HG03280 (cell line): ENCODE measurements around the gene DQX1.

ENCODE experiments used
- ATAC-seq: cut with Tn5 transposase; IDR thresholded peaks from one replicate; pipeline ENCODE4 v1.9.1; 2021; ENCODE audit warnings: mild to moderate bottlenecking, moderate library complexity; ENCODE audit not compliant: unreplicated experiment

The DQX1 gene

DNA sequence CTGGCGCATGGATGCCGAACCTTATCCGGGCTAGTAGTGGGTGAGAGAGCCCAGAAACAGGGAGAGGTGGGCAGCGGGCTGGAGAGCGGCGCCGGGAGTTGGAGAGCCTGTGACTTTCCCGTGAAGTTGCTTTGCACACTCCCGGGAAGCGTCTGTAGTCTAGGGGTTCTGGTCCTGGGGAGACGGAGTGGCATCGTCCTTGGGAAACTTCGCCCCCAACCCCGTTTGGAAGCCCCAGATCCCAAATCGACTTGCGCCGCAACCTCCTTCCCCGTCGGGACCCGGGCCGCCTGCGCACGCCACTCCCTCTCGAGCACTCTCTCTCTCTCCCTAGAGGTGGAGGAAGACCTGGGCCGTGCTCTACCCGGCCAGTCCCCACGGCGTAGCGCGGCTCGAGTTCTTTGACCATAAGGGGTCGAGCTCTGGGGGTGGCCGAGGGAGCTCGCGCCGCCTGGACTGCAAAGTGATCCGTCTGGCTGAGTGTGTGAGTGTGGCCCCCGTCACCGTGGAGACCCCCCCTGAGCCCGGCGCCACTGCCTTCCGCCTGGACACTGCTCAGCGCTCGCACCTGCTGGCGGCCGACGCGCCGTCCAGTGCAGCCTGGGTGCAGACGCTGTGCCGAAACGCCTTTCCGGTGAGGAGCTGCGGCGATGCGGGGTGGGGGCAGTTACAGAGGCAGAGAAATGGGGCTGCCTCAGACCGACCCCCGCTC, 28.9 kb upstream of the DQX1 start:
- ATAC-seq: peak; percentile 43

GRCh38 chr2:74553892-74554819, 28.1 kb upstream of the DQX1 start, which contains the start of the genes DOK1 and LOXL3:
DOK1 (plus strand) TSS chr2:74554720; CDS start chr2:74554755, 35 bp downstream.
LOXL3 (minus strand) TSS chr2:74553942; CDS start chr2:74552634, 1,308 bp downstream.
- ATAC-seq: peak; percentile 43

DNA sequence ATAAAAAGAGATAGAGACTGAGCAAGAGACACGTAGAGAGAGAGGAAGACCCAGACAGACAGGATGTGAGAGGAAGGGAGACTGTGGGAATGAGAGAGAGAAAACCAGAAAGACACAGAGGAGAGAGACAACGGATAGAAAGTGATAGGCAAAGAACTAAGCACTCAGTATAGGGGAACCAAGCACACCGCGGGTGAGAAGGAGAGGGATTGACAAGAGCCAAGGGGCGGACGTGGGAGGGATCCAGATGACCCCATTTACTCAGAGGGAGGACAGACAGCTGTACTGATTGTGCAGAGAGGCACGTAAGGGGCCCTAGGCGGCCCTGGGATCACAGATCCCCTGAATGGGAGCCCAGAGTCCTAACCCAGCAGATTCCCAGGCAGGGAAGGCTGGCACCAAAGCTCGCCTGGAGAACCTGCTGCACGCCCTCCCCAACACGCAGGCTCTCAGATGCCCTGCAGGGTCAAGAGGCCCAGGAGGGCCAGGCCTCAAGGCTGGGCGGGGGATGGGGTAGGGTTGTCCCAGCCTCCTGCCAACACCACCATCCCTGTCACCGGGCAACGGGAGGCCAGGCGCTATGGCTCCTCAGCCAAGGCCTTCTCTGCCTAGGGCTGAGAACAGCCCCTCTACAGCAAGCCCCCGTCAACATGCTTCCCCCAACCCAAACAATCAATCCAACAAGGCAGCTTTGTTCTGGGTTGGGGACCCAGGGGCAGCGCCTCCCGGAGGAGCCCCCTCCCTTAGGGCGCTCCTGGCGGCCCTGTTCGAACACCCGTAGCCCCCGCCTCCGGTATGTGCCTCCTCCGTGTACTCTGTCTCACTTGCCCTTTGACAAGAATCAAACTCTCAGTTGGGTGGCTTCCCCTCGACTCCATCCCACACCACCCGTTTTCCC, 27.1 kb upstream of the DQX1 start:
- no peak for ATAC-seq

- ATAC-seq: no peak
These were observed 26.2 kb upstream of the DQX1 start for GRCh38 chr2:74551942-74552913.

DNA sequence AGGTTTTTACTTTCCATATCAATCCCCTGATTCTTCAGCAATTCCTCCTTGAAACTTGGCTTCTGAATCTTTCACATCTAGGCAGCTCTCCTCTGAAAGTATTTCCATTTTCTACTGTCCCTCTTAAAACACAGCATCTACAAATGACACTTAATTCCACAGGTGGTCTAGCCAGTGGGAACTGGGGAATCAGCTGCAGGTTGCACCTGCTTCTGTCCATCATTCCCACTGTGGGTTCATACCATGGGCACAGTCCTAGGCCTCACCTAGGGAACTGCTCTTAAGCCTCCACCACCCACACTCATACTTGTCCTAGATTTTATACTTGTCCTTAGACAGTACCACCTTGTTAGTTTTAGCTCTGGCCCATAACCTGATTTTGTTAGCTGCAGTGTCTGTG, 25.5 kb upstream of the DQX1 start:
- no peak for ATAC-seq

GRCh38 chr2:74550231-74550630, 24.2 kb upstream of the DQX1 start:
- no peak for ATAC-seq

- ATAC-seq: no peak
These were observed 23.1 kb upstream of the DQX1 start for GRCh38 chr2:74548900-74549826.

DNA sequence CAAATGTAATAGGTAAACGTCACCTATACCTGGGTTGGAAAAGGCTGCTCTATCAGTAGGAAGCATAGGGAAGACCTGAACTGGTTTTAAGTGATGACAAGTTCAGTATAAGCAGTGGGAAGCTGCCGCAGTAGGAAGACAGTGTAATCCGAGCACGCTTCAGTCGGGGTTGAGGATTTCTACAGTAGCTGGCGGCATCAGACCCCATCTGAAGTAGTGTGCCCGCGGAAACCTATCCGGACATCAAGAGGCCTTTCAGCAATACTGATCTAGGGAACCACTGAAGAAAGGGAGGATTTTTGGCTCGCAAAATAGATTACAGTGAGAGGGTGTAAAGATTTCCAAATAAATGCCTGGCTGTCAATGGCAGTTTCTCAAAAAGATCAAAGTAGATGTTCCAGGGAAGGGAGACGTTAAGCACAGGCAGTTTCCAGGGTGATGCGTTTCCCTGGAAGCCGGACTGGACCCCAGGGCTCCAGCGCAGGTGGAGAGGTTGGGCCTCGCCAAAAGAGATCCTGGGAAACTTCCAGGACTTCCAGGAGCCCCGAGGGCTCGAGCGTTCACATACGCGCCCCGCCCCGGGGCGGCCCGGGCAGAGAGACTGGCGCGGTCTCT, 22.4 kb upstream of the DQX1 start:
- no peak for ATAC-seq

DNA sequence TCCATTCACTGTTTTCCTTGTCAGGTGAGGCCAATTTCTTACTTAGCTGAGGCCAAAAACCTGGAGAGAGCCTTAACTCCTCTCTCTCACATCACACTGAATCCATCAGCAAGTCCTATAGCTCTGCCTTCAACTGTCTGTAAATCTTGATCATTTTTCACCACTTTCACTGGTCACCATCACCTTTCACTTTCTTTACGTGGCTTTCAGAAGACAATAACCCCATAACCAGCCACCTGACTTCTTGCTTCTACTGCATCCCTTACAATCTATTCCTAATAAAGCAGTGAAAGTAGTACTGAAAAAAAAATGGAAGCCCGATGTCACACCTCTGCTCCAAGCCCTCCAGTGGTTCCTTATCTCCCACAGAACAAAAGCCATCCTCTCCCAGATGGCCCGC, 20.0 kb upstream of the DQX1 start:
- ATAC-seq: no peak

DNA sequence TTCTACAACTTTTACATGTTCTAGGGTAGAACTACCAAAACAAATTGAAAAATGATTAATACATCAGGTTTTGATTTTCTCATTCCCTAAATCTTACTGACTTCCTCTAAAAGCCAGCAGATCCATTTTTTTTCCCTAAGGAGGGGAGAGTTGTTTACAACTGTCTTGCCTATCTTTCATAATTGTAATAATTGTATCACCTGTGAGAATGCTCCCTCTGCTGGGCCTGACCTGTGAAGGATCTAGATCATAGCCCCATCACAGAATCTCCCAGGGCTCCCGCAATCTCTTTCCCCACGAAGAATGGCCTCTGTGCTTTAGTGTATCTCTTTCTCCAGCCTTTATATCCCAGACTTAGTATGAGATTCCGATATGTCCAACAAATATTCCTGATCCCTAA, 18.6 kb upstream of the DQX1 start:
- ATAC-seq: no peak

DNA sequence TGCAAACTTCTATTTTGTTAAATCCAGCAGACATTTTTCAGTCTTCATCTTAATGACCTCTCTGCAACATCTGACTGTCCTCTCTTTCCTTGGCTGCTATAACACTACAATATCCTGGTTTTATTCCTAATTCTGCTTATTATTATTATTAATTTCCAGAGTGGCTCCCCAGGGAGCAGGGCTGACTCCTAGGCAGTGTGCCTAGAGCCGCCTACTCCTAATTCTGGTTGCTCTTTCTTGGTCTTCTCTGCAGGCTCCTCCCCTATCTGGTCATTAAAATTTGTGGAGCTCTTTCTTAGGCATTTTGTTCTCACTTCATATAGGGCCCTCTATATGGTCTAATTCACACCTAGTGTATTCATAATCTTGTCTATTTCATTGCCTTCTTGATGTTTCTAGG, 16.9 kb upstream of the DQX1 start:
- no peak for ATAC-seq

- ATAC-seq: no peak
These were observed 14.3 kb upstream of the DQX1 start for GRCh38 chr2:74540291-74540690.

DNA sequence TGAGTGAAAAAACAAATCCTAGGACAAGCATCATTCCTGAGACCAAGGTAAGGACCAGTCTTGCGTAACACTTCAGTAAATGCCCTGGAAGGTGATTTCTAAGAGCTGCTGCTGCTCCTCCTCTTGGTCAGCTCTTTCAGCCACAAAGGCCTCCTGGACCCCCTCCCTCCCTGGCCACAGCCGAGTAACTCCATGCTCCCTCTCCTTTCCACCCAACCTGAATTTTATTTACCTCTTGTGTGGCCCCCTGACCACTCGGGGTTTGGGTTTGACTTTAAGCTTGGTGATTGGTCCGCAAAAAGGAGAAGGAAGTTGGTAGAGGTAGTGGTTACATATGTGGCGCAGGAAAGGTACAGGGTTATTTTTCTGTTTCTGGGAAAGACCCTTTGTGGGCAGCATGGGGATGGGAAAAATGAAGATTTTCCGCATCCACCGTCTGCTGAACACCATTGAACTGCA, 12.9 kb upstream of the DQX1 start:
- no peak for ATAC-seq

DNA sequence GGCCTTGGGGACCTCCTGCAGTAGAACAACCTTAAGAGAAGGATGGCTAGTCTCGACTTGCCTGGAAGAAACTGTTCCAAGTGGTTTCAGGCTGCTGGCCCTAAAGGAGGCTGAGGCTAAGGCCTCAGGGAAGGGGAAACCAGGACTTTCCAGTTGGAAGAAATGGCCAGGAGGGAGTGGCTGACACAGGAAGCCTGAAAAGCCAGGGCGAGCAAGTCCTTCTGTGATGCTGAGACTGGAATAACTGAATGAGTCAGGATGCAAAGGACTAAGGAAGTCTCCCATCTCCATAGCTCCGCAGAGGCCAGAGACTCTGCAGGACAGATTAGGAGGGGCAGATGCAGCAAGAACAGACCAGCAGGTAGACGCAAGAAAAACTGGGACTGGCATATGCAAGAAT, 11.1 kb upstream of the DQX1 start:
- ATAC-seq: no peak

DNA sequence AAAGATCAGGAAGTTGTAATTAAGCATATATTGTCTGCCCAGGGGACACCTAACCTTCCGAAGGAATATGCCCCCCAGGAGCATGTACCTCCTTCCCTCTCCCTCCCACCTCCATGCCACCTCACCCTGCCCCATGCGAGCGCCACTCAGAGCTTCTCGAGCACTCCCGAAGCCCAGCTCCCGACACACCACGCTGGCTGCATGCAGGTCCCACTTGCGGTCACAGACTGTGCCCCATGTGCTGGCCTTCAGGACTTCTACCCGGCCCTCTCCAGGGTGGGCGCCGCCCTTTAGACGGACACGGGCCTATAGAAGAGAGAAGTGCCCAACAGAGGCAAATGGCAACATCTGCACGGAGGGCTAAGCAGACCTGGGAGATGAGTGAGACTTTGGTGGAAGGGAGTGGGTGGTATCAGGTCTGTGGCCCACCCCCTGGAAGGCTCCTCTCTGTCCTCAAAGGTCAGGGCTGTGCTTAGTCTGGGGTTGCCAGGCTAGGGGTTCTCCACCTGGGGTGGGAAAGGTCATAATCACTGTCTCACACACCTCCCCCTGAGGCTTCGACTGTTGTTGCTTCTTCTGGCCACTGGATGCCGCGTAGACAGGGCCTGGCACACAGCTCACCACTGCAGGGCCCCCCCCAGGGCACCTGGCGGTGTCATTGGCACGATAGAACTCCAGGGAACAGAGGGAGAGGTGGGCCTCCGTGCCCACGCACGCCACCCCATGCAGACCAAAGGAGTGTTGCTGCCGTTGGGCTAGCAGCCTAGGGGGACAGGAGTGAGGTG, 10.3 kb upstream of the DQX1 start:
- ATAC-seq: no peak

- ATAC-seq: no peak
These were observed 9.5 kb upstream of the DQX1 start for GRCh38 chr2:74535440-74535965.

GRCh38 chr2:74534411-74534810, 8.4 kb upstream of the DQX1 start:
- no peak for ATAC-seq
